ENCODE measurements around the gene LHPP.

LHPP gene

GRCh38 chr10:124447751-124448466 lies 13.7 kb upstream of the LHPP start:
- no peak for TF ChIP-seq EZH2 (IDR thresholded peaks at IDR 0.05; ENCODE audit: borderline replicate concordance, low read length)
- TF ChIP-seq CTCF (IDR thresholded peaks at IDR 0.05; ENCODE audit: low read length), result no peak
- Histone ChIP-seq H3K4me3 (ENCODE audit: low read depth, low read length, poor library complexity, severe bottlenecking) (no peak overlapping the region), H3K9ac (ENCODE audit: low read length) (no peak overlapping the region)

GRCh38 chr10:124448696-124449169 lies 12.9 kb upstream of the LHPP start:
- H3K79me2 ChIP-seq (ENCODE audit: insufficient read depth, low read length), result no peaks in the 10 kb centered on the region
- no peak overlapping the region for H3K27ac ChIP-seq (ENCODE audit: low read depth, low read length, poor library complexity, severe bottlenecking)
- H3K27me3 ChIP-seq (ENCODE audit: insufficient read depth, low read length), result 0 out of 2 replicates have a peak, but pooled peaks cover 6% of the 10 kb centered on the region
- H3K9ac ChIP-seq (ENCODE audit: low read length), result no peak overlapping the region
- no peaks in the 10 kb centered on the region for H3K9me3 ChIP-seq (ENCODE audit: low read length)
- no peaks in the 10 kb centered on the region for H3K36me3 ChIP-seq (ENCODE audit: insufficient read depth, low read length)
- no peaks in the 10 kb centered on the region for H4K20me1 ChIP-seq (ENCODE audit: insufficient read depth, low read length)
- H3F3A ChIP-seq (ENCODE audit: insufficient read depth, low read length), result no peaks in the 10 kb centered on the region
- H3K4me2 ChIP-seq (ENCODE audit: low read length), result no peak overlapping the region
- no peak overlapping the region for H2AFZ ChIP-seq (ENCODE audit: low read length)
- TF ChIP-seq CTCF (IDR thresholded peaks at IDR 0.05; ENCODE audit: low read length) (no peak), EZH2 (IDR thresholded peaks at IDR 0.05; ENCODE audit: borderline replicate concordance, low read length) (no peak)
- H3K4me3 ChIP-seq (ENCODE audit: low read depth, low read length, poor library complexity, severe bottlenecking), result no peak overlapping the region
- H3K9me2 ChIP-seq (ENCODE audit: low read depth, low read length), result no peaks in the 10 kb centered on the region
- H3K4me1 ChIP-seq (ENCODE audit: insufficient read depth, low read length, severe bottlenecking), result no peaks in the 10 kb centered on the region

More at GRCh38 chr10:124447751-124448466, 13.7 kb upstream of the LHPP start:
- Histone ChIP-seq H3K36me3 (ENCODE audit: insufficient read depth, low read length) (no peaks in the 10 kb centered on the region), H3K4me1 (ENCODE audit: insufficient read depth, low read length, severe bottlenecking) (no peaks in the 10 kb centered on the region), H3K27me3 (ENCODE audit: insufficient read depth, low read length) (0 out of 2 replicates have a peak, but pooled peaks cover 6% of the 10 kb centered on the region), H3K79me2 (ENCODE audit: insufficient read depth, low read length) (no peaks in the 10 kb centered on the region), H4K20me1 (ENCODE audit: insufficient read depth, low read length) (no peaks in the 10 kb centered on the region), H3F3A (ENCODE audit: insufficient read depth, low read length) (no peaks in the 10 kb centered on the region), H3K9me2 (ENCODE audit: low read depth, low read length) (no peaks in the 10 kb centered on the region), H2AFZ (ENCODE audit: low read length) (no peak overlapping the region), H3K4me2 (ENCODE audit: low read length) (no peak overlapping the region), H3K9me3 (ENCODE audit: low read length) (no peaks in the 10 kb centered on the region), H3K27ac (ENCODE audit: low read depth, low read length, poor library complexity, severe bottlenecking) (no peak overlapping the region)

GRCh38 chr10:124449170-124450011 lies 12.2 kb upstream of the LHPP start:
- Histone ChIP-seq H3K4me2 (ENCODE audit: low read length) (no peak overlapping the region), H3K27me3 (ENCODE audit: insufficient read depth, low read length) (0 out of 2 replicates have a peak, but pooled peaks cover 6% of the 10 kb centered on the region), H3K27ac (ENCODE audit: low read depth, low read length, poor library complexity, severe bottlenecking) (no peak overlapping the region)

More at GRCh38 chr10:124449170-124450011, 12.2 kb upstream of the LHPP start:
- H3K79me2 ChIP-seq (ENCODE audit: insufficient read depth, low read length), result no peaks in the 10 kb centered on the region
- no peaks in the 10 kb centered on the region for H3K36me3 ChIP-seq (ENCODE audit: insufficient read depth, low read length)
- H3K4me3 ChIP-seq (ENCODE audit: low read depth, low read length, poor library complexity, severe bottlenecking), result no peak overlapping the region
- no peaks in the 10 kb centered on the region for H3K4me1 ChIP-seq (ENCODE audit: insufficient read depth, low read length, severe bottlenecking)
- no peaks in the 10 kb centered on the region for H4K20me1 ChIP-seq (ENCODE audit: insufficient read depth, low read length)
- H3F3A ChIP-seq (ENCODE audit: insufficient read depth, low read length), result no peaks in the 10 kb centered on the region
- H2AFZ ChIP-seq (ENCODE audit: low read length), result no peak overlapping the region
- H3K9ac ChIP-seq (ENCODE audit: low read length), result no peak overlapping the region
- no peaks in the 10 kb centered on the region for H3K9me3 ChIP-seq (ENCODE audit: low read length)
- H3K9me2 ChIP-seq (ENCODE audit: low read depth, low read length), result no peaks in the 10 kb centered on the region
- no peak for TF ChIP-seq EZH2 (IDR thresholded peaks at IDR 0.05; ENCODE audit: borderline replicate concordance, low read length)
- TF ChIP-seq CTCF (IDR thresholded peaks at IDR 0.05; ENCODE audit: low read length), result no peak
